Trophoblast cell (in vitro differentiated cells and primary cell): ENCODE measurements around the gene POLR1C.
A peak's percentile ranks its signal among the peaks of the same experiment; 100 is the strongest.

Experiments used
- DNase-seq, 2 donors: peaks; one replicate each; pipeline ENCODE4 v3.0.0-alpha.2; 2016
- H2AFZ ChIP-seq: 2 replicates; pipeline ENCODE4 v1.6.1; 2013; ENCODE audit warnings: low read length, moderate library complexity, mild to moderate bottlenecking; ENCODE audit not compliant: insufficient read depth, poor library complexity
- H2AK5ac ChIP-seq: 2 replicates; pipeline ENCODE4 v1.6.1; 2013; ENCODE audit warnings: mild to moderate bottlenecking, low read length
- H2BK120ac ChIP-seq: 2 replicates; pipeline ENCODE4 v1.6.1; 2013; ENCODE audit warnings: low read length, mild to moderate bottlenecking, moderate library complexity; ENCODE audit not compliant: insufficient read depth, poor library complexity
- H2BK12ac ChIP-seq: 2 replicates; pipeline ENCODE4 v1.6.1; 2013; ENCODE audit warnings: mild to moderate bottlenecking, low read length, moderate library complexity
- H2BK5ac ChIP-seq: 2 replicates; pipeline ENCODE4 v1.6.1; 2013; ENCODE audit warnings: low read length, low read depth, moderate library complexity, mild to moderate bottlenecking; ENCODE audit not compliant: poor library complexity
- H3K14ac ChIP-seq: 2 replicates; pipeline ENCODE4 v1.6.1; 2013; ENCODE audit warnings: mild to moderate bottlenecking, low read length
- H3K18ac ChIP-seq: 2 replicates; pipeline ENCODE4 v1.6.1; 2013; ENCODE audit warnings: mild to moderate bottlenecking, low read length
- H3K23ac ChIP-seq: 2 replicates; pipeline ENCODE4 v1.6.1; 2013; ENCODE audit warnings: low read length
- H3K27ac ChIP-seq: 2 replicates; pipeline ENCODE4 v1.5.1; 2013; ENCODE audit warnings: low read depth, mild to moderate bottlenecking, inconsistent platforms, low read length, moderate library complexity
- H3K27me3 ChIP-seq: 2 replicates; pipeline ENCODE4 v1.6.1; 2013; ENCODE audit warnings: inconsistent platforms, mild to moderate bottlenecking, low read length, moderate library complexity; ENCODE audit not compliant: insufficient read depth
- H3K36me3 ChIP-seq, 2 experiments: 1 replicate in 1 of 2; 2 replicates in 1 of 2; pipeline ENCODE4 v1.6.1; 2013; ENCODE audit warnings: low read length in 2 of 2, mild to moderate bottlenecking in 2 of 2, moderate library complexity in 1 of 2; ENCODE audit not compliant: insufficient read depth in 2 of 2, control insufficient read depth in 1 of 2
- H3K4ac ChIP-seq: 2 replicates; pipeline ENCODE4 v1.6.1; 2013; ENCODE audit warnings: low read depth, mild to moderate bottlenecking, low read length, moderate library complexity
- H3K4me1 ChIP-seq, 2 experiments: 1 replicate in 1 of 2; 2 replicates in 1 of 2; pipeline ENCODE4 v1.6.1; 2013; ENCODE audit warnings: low read length in 2 of 2, mild to moderate bottlenecking in 2 of 2, moderate library complexity in 1 of 2; ENCODE audit not compliant: insufficient read depth in 2 of 2, control insufficient read depth in 1 of 2
- H3K4me2 ChIP-seq: 2 replicates; pipeline ENCODE4 v1.6.1; 2013; ENCODE audit warnings: inconsistent platforms, mild to moderate bottlenecking, low read length, moderate library complexity
- H3K4me3 ChIP-seq: 2 replicates; pipeline ENCODE4 v1.5.1; 2013; ENCODE audit warnings: mild to moderate bottlenecking, low read depth, low read length, inconsistent platforms
- H3K79me1 ChIP-seq: one replicate; pipeline ENCODE4 v1.6.1; 2013; ENCODE audit warnings: low read length
- H3K79me2 ChIP-seq: 2 replicates; pipeline ENCODE4 v1.6.1; 2013; ENCODE audit warnings: low read length, mild to moderate bottlenecking; ENCODE audit not compliant: control insufficient read depth, insufficient read depth, poor library complexity
- H3K9ac ChIP-seq: 2 replicates; pipeline ENCODE4 v1.6.1; 2013; ENCODE audit warnings: mild to moderate bottlenecking, low read length
- H3K9me3 ChIP-seq: 2 replicates; pipeline ENCODE4 v1.6.1; 2013; ENCODE audit warnings: low read depth, mild to moderate bottlenecking, control low read depth, inconsistent platforms, low read length; ENCODE audit not compliant: insufficient read depth
- H4K12ac ChIP-seq: 2 replicates; pipeline ENCODE4 v1.6.1; 2013; ENCODE audit warnings: low read depth, mild to moderate bottlenecking, low read length, moderate library complexity
- H4K8ac ChIP-seq: 2 replicates; pipeline ENCODE4 v1.6.1; 2013; ENCODE audit warnings: low read depth, mild to moderate bottlenecking, low read length, moderate library complexity
- H4K91ac ChIP-seq: one replicate; pipeline ENCODE4 v1.6.1; 2013; ENCODE audit warnings: low read depth, mild to moderate bottlenecking, low read length, moderate library complexity
- WGBS: extraction: QIAGEN DNeasy Blood & Tissue Kit; methylation state at CpG from one replicate; pipeline ENCODE4 v1.1.7; 2013; ENCODE audit warnings: missing lambda C conversion rate; ENCODE audit not compliant: insufficient read length, insufficient coverage; ENCODE audit errors: extremely low coverage; 5-methylcytosine and 5-hydroxymethylcytosine counted together

POLR1C gene

DNA sequence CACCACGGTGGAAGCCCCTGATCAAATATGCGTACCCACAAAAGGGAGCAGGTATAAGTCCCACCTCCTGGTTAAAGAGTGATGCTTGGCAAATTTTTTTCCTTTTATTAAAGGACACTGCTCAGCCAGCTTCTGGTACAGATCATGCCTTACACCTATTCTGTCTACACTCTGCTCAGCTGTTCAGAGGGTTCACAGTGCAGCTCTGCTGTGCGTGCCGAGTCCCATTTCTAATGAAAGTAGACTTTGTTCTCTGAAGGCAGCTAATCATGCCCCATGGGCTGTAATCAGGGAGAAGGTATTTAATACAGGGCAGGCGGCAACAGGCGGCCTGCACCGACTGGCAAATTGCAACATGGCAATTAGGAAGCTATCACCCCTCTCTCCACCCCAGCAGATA lies 23.1 kb upstream of the POLR1C start:
- Histone ChIP-seq H3K18ac (no peak overlapping the region), H4K91ac (no peak overlapping the region), H3K36me3 (peaks cover 4 to 10% of the 10 kb centered on the region in 2 experiments), H3K23ac (no peak overlapping the region), H3K4ac (no peak overlapping the region), H3K79me1 (peaks cover 9% of the 10 kb centered on the region), H3K9me3 (no peaks in the 10 kb centered on the region), H3K27ac (no peak overlapping the region), H3K4me1 (peaks cover 48 to 58% of the 10 kb centered on the region in 2 experiments), H2BK5ac (no peak overlapping the region), H4K8ac (no peak overlapping the region), H3K4me2 (no peak overlapping the region), H3K14ac (no peak overlapping the region), H3K4me3 (no peak overlapping the region), H2AFZ (no peak overlapping the region), H3K9ac (no peak overlapping the region), H2BK12ac (no peak overlapping the region), H3K79me2 (peaks cover 2% of the 10 kb centered on the region), H2BK120ac (no peak overlapping the region), H4K12ac (no peak overlapping the region), H2AK5ac (no peak overlapping the region), H3K27me3 (no peaks in the 10 kb centered on the region)
- WGBS, result no CpG with 5 or more reads among the region's 7 CpGs
- no peak for DNase-seq

DNA sequence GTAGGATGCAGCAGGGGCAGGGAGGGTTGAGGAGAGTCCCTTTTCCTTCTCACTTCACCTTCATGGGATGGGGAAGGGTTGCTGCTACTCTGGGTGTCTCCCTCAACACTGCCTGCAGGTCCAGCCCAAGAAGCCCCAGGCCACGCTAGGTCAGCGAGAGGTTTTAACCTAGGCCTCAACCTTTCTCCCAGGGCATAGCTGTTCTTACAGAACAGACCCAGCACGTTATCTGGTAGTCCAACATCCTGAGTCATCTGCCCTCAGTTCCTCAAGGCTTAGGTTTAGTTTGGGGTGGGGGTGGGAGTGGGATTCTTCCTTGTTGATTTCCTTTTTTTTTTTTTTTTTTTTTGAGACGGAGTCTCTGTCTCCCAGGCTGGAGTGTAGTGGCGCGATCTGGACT lies 22.6 kb upstream of the POLR1C start:
- Histone ChIP-seq H3K79me1 (peaks cover 9% of the 10 kb centered on the region), H2BK5ac (no peak overlapping the region), H2BK12ac (no peak overlapping the region), H4K91ac (no peak overlapping the region), H2AK5ac (no peak overlapping the region), H3K27me3 (no peaks in the 10 kb centered on the region), H3K9ac (no peak overlapping the region), H2BK120ac (no peak overlapping the region), H3K4ac (no peak overlapping the region), H3K23ac (no peak overlapping the region), H3K4me2 (no peak overlapping the region), H4K8ac (no peak overlapping the region), H3K9me3 (no peaks in the 10 kb centered on the region), H3K79me2 (peaks cover 2% of the 10 kb centered on the region), H3K27ac (no peak overlapping the region), H3K14ac (no peak overlapping the region), H4K12ac (no peak overlapping the region), H3K4me1 (peaks cover 43 to 53% of the 10 kb centered on the region in 2 experiments), H2AFZ (no peak overlapping the region), H3K18ac (no peak overlapping the region), H3K36me3 (peaks cover 9 to 14% of the 10 kb centered on the region in 2 experiments), H3K4me3 (no peak overlapping the region)
- peak; percentile 72 to 78 for DNase-seq
- WGBS, result no CpG with 5 or more reads among the region's 6 CpGs

DNA sequence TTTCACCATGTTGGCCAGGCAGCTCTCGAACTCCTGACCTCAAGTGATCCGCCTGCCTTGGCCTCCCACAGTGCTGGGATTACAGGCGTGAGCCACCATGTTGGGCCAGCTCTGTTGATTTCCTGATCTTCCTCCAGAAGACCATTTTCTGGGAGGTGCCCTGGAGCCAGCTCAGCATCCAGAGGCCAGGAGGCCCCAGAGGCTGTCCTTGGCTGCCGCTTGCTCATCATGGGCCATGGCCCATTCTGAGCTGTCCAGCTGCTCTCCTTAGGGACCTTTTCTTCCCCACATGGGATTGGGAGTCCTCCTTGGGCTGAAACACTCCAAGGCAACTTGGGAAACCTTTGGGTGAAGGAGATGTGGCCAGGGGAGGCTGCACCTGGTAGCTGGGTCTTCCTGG lies 22.1 kb upstream of the POLR1C start:
- H3K27ac ChIP-seq, result peak overlapping the region; percentile 6
- H4K8ac ChIP-seq, result no peak overlapping the region
- peak overlapping the region; percentile 4 for H3K14ac ChIP-seq
- no peak overlapping the region for H3K4ac ChIP-seq
- H3K9ac ChIP-seq, result no peak overlapping the region
- H4K12ac ChIP-seq, result no peak overlapping the region
- H2BK5ac ChIP-seq, result peak overlapping the region; percentile 9
- peak overlapping the region; percentile 53 for H2AK5ac ChIP-seq
- peaks cover 39 to 49% of the 10 kb centered on the region in 2 experiments for H3K4me1 ChIP-seq
- H2BK12ac ChIP-seq, result peak overlapping the region; percentile 19
- H3K36me3 ChIP-seq, result peaks cover 12 to 19% of the 10 kb centered on the region in 2 experiments
- no CpG with 5 or more reads among the region's 4 CpGs for WGBS
- H3K79me2 ChIP-seq, result peaks cover 2% of the 10 kb centered on the region
- peaks cover 9% of the 10 kb centered on the region for H3K79me1 ChIP-seq
- H3K18ac ChIP-seq, result peak overlapping the region; percentile 75
- no peak for DNase-seq
- no peak overlapping the region for H2AFZ ChIP-seq
- no peaks in the 10 kb centered on the region for H3K27me3 ChIP-seq
- H3K4me3 ChIP-seq, result no peak overlapping the region
- no peak overlapping the region for H3K4me2 ChIP-seq
- no peak overlapping the region for H3K23ac ChIP-seq
- peak overlapping the region; percentile 5 for H2BK120ac ChIP-seq
- H4K91ac ChIP-seq, result peak overlapping the region; percentile 40
- H3K9me3 ChIP-seq, result no peaks in the 10 kb centered on the region

DNA sequence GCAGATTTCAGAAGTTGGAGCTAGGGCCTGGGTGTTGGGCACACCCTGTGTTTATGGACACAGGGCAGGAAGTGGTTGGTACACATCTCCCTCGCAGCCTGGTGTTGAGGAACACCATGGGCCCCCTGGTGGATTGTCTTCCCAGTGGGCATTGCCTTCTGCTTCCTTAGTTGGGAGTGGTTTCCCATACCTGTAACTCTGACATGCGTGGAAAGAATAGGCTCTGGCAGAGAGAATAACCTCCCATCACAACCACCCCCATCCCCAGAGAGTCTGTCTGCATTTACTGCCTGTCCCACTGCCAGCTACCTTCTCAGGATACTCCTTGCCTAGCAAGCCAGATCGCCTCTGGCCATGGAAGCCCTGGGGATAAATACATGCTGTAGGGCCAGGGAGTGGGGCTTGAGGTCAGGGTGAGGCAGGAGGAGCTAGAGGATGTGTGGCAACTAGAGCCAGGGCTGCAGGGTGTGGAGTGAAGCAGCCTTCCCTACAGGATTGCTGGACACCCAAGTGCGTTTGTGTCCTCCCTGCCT lies 21.4 kb upstream of the POLR1C start:
- no CpG with 5 or more reads among the region's 4 CpGs for WGBS
- H3K18ac ChIP-seq, result peak overlapping the region; percentile 75
- H3K4me3 ChIP-seq, result no peak overlapping the region
- H2BK120ac ChIP-seq, result no peak overlapping the region
- H2BK12ac ChIP-seq, result no peak overlapping the region
- H3K27ac ChIP-seq, result peak overlapping the region; percentile 63
- peaks cover 9% of the 10 kb centered on the region for H3K79me1 ChIP-seq
- peaks cover 19 to 26% of the 10 kb centered on the region in 2 experiments for H3K36me3 ChIP-seq
- H2AK5ac ChIP-seq, result peak overlapping the region; percentile 53
- H3K79me2 ChIP-seq, result peaks cover 2% of the 10 kb centered on the region
- no peak overlapping the region for H3K14ac ChIP-seq
- H4K12ac ChIP-seq, result no peak overlapping the region
- H4K91ac ChIP-seq, result peak overlapping the region; percentile 40
- H3K27me3 ChIP-seq, result no peaks in the 10 kb centered on the region
- H3K4me1 ChIP-seq, result peaks cover 33 to 44% of the 10 kb centered on the region in 2 experiments
- H3K4ac ChIP-seq, result no peak overlapping the region
- H3K4me2 ChIP-seq, result no peak overlapping the region
- peak; percentile 94 to 98 for DNase-seq
- H2BK5ac ChIP-seq, result no peak overlapping the region
- H2AFZ ChIP-seq, result no peak overlapping the region
- no peak overlapping the region for H3K23ac ChIP-seq
- no peaks in the 10 kb centered on the region for H3K9me3 ChIP-seq
- no peak overlapping the region for H4K8ac ChIP-seq
- H3K9ac ChIP-seq, result no peak overlapping the region
